ENCODE data around the gene ENOX1.

The ENOX1 gene

GRCh38 chr13:43732726-43733125, 54.0 kb downstream of the ENOX1 start:
- no peak overlapping the region for H2BK5ac ChIP-seq (ENCODE audit: low read length)
- H2BK15ac ChIP-seq (replicated peaks; ENCODE audit: low read depth) = no peak overlapping the region
- no peak for DNase-seq
- no peaks in the 10 kb centered on the region for H3K79me2 ChIP-seq (ENCODE audit: control insufficient read depth, insufficient read depth, low read length)
- H3K9ac ChIP-seq (ENCODE audit: low read length) = no peak overlapping the region
- no peak overlapping the region for H4K8ac ChIP-seq (ENCODE audit: low read depth, low read length)
- no peak overlapping the region for H3K18ac ChIP-seq (ENCODE audit: low read length)
- H3K23ac ChIP-seq (ENCODE audit: low read length) = no peak overlapping the region
- no peaks in the 10 kb centered on the region for H3K4me1 ChIP-seq (ENCODE audit: control insufficient read depth, low read depth, low read length)
- H2AK5ac ChIP-seq (ENCODE audit: low read length) = no peak overlapping the region
- H3K36me3 ChIP-seq (ENCODE audit: control insufficient read depth, insufficient read depth, low read length) = no peaks in the 10 kb centered on the region
- no peak overlapping the region for H3K56ac ChIP-seq (ENCODE audit: low read length)
- H3K4me3 ChIP-seq (ENCODE audit: low read length) = no peak overlapping the region
- H3K4me2 ChIP-seq (ENCODE audit: low read length) = no peak overlapping the region
- H3K4ac ChIP-seq (ENCODE audit: low read depth, low read length) = no peak overlapping the region
- no peaks in the 10 kb centered on the region for H3K79me1 ChIP-seq (ENCODE audit: low read length)
- no peak overlapping the region for H2BK120ac ChIP-seq (ENCODE audit: low read depth, low read length)
- no peak overlapping the region for H3K27ac ChIP-seq (ENCODE audit: low read depth, low read length)
- H4K5ac ChIP-seq (ENCODE audit: low read length) = no peak overlapping the region
- no CpG with 5 or more reads among the region's 3 CpGs for WGBS (ENCODE audit: extremely low coverage, insufficient coverage, low lambda C conversion rate)
- H3K27me3 ChIP-seq (ENCODE audit: insufficient read depth, low read length, poor library complexity) = no peaks in the 10 kb centered on the region

DNA sequence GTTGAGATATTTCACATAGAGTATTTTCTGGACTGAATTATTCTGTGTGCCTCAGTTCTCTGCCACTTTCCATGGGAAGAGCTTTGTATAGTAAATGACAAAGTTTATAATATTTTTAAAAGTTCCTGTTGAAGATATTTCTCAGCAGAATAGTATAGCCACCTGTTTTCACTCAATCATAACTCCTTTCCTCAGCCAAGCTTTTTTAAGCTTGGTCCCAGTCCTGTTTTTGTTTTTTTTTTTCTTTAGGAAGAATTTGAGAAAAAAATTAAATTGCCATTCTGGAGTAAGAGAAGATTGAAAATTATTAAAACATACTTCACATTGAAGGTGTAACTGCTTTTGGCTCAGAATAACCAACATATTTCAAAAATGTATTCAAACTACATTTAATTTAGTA, 55.5 kb downstream of the ENOX1 start:
- H3K79me1 ChIP-seq (ENCODE audit: low read length) = no peaks in the 10 kb centered on the region
- no peak overlapping the region for H3K27ac ChIP-seq (ENCODE audit: low read depth, low read length)
- H3K56ac ChIP-seq (ENCODE audit: low read length) = no peak overlapping the region

GRCh38 chr13:43730642-43731041, 56.1 kb downstream of the ENOX1 start:
- Histone ChIP-seq H2BK15ac (replicated peaks; ENCODE audit: low read depth) (no peak overlapping the region), H2BK120ac (ENCODE audit: low read depth, low read length) (no peak overlapping the region)

More for the DNA sequence above, 55.5 kb downstream of the ENOX1 start:
- no peaks in the 10 kb centered on the region for H3K27me3 ChIP-seq (ENCODE audit: insufficient read depth, low read length, poor library complexity)
- no peak overlapping the region for H2AK5ac ChIP-seq (ENCODE audit: low read length)
- H2BK15ac ChIP-seq (replicated peaks; ENCODE audit: low read depth) = no peak overlapping the region
- H3K4me1 ChIP-seq (ENCODE audit: control insufficient read depth, low read depth, low read length) = no peaks in the 10 kb centered on the region
- no peak overlapping the region for H3K4me3 ChIP-seq (ENCODE audit: low read length)
- no peak overlapping the region for H3K23ac ChIP-seq (ENCODE audit: low read length)
- no peaks in the 10 kb centered on the region for H3K36me3 ChIP-seq (ENCODE audit: control insufficient read depth, insufficient read depth, low read length)
- H3K4ac ChIP-seq (ENCODE audit: low read depth, low read length) = no peak overlapping the region
- no peak overlapping the region for H3K9ac ChIP-seq (ENCODE audit: low read length)
- no peak for DNase-seq
- H2BK120ac ChIP-seq (ENCODE audit: low read depth, low read length) = no peak overlapping the region
- no peaks in the 10 kb centered on the region for H3K79me2 ChIP-seq (ENCODE audit: control insufficient read depth, insufficient read depth, low read length)
- no peak overlapping the region for H2BK5ac ChIP-seq (ENCODE audit: low read length)
- no peak overlapping the region for H3K18ac ChIP-seq (ENCODE audit: low read length)
- H4K8ac ChIP-seq (ENCODE audit: low read depth, low read length) = no peak overlapping the region
- no peak overlapping the region for H4K5ac ChIP-seq (ENCODE audit: low read length)
- H3K4me2 ChIP-seq (ENCODE audit: low read length) = no peak overlapping the region

DNA sequence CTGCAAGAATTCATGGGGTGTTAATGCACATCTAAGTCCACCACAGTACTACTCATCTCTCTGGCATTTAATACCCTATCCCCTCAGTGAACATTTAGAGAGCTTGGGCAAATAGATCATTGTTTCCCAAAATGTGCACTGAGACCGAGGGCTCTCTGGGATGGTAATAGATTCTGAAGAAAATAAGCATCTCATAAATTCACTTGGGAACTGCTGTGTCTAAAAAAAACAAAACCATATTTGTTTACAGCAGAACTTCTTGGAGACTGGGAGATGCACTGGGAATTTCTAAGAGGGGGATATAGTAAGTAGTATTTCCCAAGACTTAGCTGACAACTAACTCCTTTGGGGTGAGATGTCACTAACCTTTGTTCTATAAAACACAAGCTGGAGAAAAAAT, 58.4 kb downstream of the ENOX1 start:
- WGBS (ENCODE audit: extremely low coverage, insufficient coverage, low lambda C conversion rate) = no CpG with 5 or more reads among the region's 1 CpG
- Histone ChIP-seq H3K4me3 (ENCODE audit: low read length) (no peak overlapping the region), H2AK5ac (ENCODE audit: low read length) (no peak overlapping the region), H3K4ac (ENCODE audit: low read depth, low read length) (no peak overlapping the region), H3K4me2 (ENCODE audit: low read length) (no peak overlapping the region), H2BK120ac (ENCODE audit: low read depth, low read length) (no peak overlapping the region), H4K8ac (ENCODE audit: low read depth, low read length) (no peak overlapping the region), H4K5ac (ENCODE audit: low read length) (no peak overlapping the region), H3K27ac (ENCODE audit: low read depth, low read length) (no peak overlapping the region), H3K18ac (ENCODE audit: low read length) (no peak overlapping the region), H3K79me2 (ENCODE audit: control insufficient read depth, insufficient read depth, low read length) (no peaks in the 10 kb centered on the region), H2BK5ac (ENCODE audit: low read length) (no peak overlapping the region), H3K27me3 (ENCODE audit: insufficient read depth, low read length, poor library complexity) (no peaks in the 10 kb centered on the region), H3K56ac (ENCODE audit: low read length) (no peak overlapping the region), H3K79me1 (ENCODE audit: low read length) (no peaks in the 10 kb centered on the region), H3K4me1 (ENCODE audit: control insufficient read depth, low read depth, low read length) (no peaks in the 10 kb centered on the region), H3K9ac (ENCODE audit: low read length) (no peak overlapping the region), H2BK15ac (replicated peaks; ENCODE audit: low read depth) (no peak overlapping the region), H3K23ac (ENCODE audit: low read length) (no peak overlapping the region), H3K36me3 (ENCODE audit: control insufficient read depth, insufficient read depth, low read length) (no peaks in the 10 kb centered on the region)
- DNase-seq = no peak

More at GRCh38 chr13:43730642-43731041, 56.1 kb downstream of the ENOX1 start:
- no peak overlapping the region for H3K23ac ChIP-seq (ENCODE audit: low read length)
- no peak overlapping the region for H4K5ac ChIP-seq (ENCODE audit: low read length)
- no peak overlapping the region for H3K56ac ChIP-seq (ENCODE audit: low read length)
- WGBS (ENCODE audit: extremely low coverage, insufficient coverage, low lambda C conversion rate) = no CpG with 5 or more reads among the region's 3 CpGs
- no peak overlapping the region for H3K4me3 ChIP-seq (ENCODE audit: low read length)
- no peaks in the 10 kb centered on the region for H3K79me2 ChIP-seq (ENCODE audit: control insufficient read depth, insufficient read depth, low read length)
- H3K27me3 ChIP-seq (ENCODE audit: insufficient read depth, low read length, poor library complexity) = no peaks in the 10 kb centered on the region
- H3K36me3 ChIP-seq (ENCODE audit: control insufficient read depth, insufficient read depth, low read length) = no peaks in the 10 kb centered on the region
- DNase-seq = no peak
- no peak overlapping the region for H3K4ac ChIP-seq (ENCODE audit: low read depth, low read length)
- no peak overlapping the region for H4K8ac ChIP-seq (ENCODE audit: low read depth, low read length)
- no peak overlapping the region for H3K9ac ChIP-seq (ENCODE audit: low read length)
- no peak overlapping the region for H3K4me2 ChIP-seq (ENCODE audit: low read length)
- H3K79me1 ChIP-seq (ENCODE audit: low read length) = no peaks in the 10 kb centered on the region
- H2BK5ac ChIP-seq (ENCODE audit: low read length) = no peak overlapping the region
- no peak overlapping the region for H2AK5ac ChIP-seq (ENCODE audit: low read length)
- H3K18ac ChIP-seq (ENCODE audit: low read length) = no peak overlapping the region
- H3K27ac ChIP-seq (ENCODE audit: low read depth, low read length) = no peak overlapping the region
- H3K4me1 ChIP-seq (ENCODE audit: control insufficient read depth, low read depth, low read length) = no peaks in the 10 kb centered on the region

GRCh38 chr13:43727856-43728255, 58.9 kb downstream of the ENOX1 start:
- Histone ChIP-seq H4K5ac (ENCODE audit: low read length) (no peak overlapping the region), H3K79me2 (ENCODE audit: control insufficient read depth, insufficient read depth, low read length) (no peaks in the 10 kb centered on the region)
- no CpG with 5 or more reads among the region's 1 CpG for WGBS (ENCODE audit: extremely low coverage, insufficient coverage, low lambda C conversion rate)

DNA sequence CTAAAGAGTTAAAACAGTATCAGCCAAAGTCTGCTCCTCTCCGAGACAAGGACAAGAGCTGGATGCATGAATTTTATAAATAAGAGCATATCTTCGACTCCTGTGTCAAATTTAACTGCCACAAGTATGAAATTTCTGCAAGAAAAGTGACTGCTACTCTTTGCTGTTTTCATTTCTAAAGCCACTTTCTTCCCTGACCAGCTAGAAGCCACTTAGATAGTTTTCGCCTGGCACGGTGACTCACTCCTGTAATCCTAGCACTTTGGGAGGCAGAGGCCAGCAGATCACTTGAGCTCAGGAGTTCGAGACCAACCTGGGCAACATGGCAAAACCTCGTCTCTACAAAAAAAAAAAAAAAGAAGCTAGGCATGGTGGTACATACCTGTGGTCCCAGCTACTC, 61.3 kb downstream of the ENOX1 start:
- no peak overlapping the region for H2BK120ac ChIP-seq (ENCODE audit: low read depth, low read length)
- no peaks in the 10 kb centered on the region for H3K36me3 ChIP-seq (ENCODE audit: control insufficient read depth, insufficient read depth, low read length)
- no peak for DNase-seq
- no peak overlapping the region for H2AK5ac ChIP-seq (ENCODE audit: low read length)
- H3K27ac ChIP-seq (ENCODE audit: low read depth, low read length) = no peak overlapping the region
- no CpG with 5 or more reads among the region's 6 CpGs for WGBS (ENCODE audit: extremely low coverage, insufficient coverage, low lambda C conversion rate)
- no peaks in the 10 kb centered on the region for H3K27me3 ChIP-seq (ENCODE audit: insufficient read depth, low read length, poor library complexity)
- H4K8ac ChIP-seq (ENCODE audit: low read depth, low read length) = no peak overlapping the region
- no peak overlapping the region for H3K56ac ChIP-seq (ENCODE audit: low read length)
- no peak overlapping the region for H3K23ac ChIP-seq (ENCODE audit: low read length)
- H3K4me1 ChIP-seq (ENCODE audit: control insufficient read depth, low read depth, low read length) = no peaks in the 10 kb centered on the region
- H3K79me1 ChIP-seq (ENCODE audit: low read length) = no peaks in the 10 kb centered on the region
- no peak overlapping the region for H3K18ac ChIP-seq (ENCODE audit: low read length)
- H3K4ac ChIP-seq (ENCODE audit: low read depth, low read length) = no peak overlapping the region
- no peak overlapping the region for H3K9ac ChIP-seq (ENCODE audit: low read length)
- no peak overlapping the region for H2BK15ac ChIP-seq (replicated peaks; ENCODE audit: low read depth)
- no peak overlapping the region for H2BK5ac ChIP-seq (ENCODE audit: low read length)
- H3K4me2 ChIP-seq (ENCODE audit: low read length) = no peak overlapping the region
- H3K79me2 ChIP-seq (ENCODE audit: control insufficient read depth, insufficient read depth, low read length) = no peaks in the 10 kb centered on the region
- no peak overlapping the region for H3K4me3 ChIP-seq (ENCODE audit: low read length)
- no peak overlapping the region for H4K5ac ChIP-seq (ENCODE audit: low read length)

More at GRCh38 chr13:43727856-43728255, 58.9 kb downstream of the ENOX1 start:
- no peak overlapping the region for H2BK5ac ChIP-seq (ENCODE audit: low read length)
- H3K4me1 ChIP-seq (ENCODE audit: control insufficient read depth, low read depth, low read length) = no peaks in the 10 kb centered on the region
- H3K4me2 ChIP-seq (ENCODE audit: low read length) = no peak overlapping the region
- no peak overlapping the region for H2BK120ac ChIP-seq (ENCODE audit: low read depth, low read length)
- DNase-seq = no peak
- no peaks in the 10 kb centered on the region for H3K79me1 ChIP-seq (ENCODE audit: low read length)
- H4K8ac ChIP-seq (ENCODE audit: low read depth, low read length) = no peak overlapping the region
- no peak overlapping the region for H3K56ac ChIP-seq (ENCODE audit: low read length)
- no peak overlapping the region for H3K27ac ChIP-seq (ENCODE audit: low read depth, low read length)
- H2BK15ac ChIP-seq (replicated peaks; ENCODE audit: low read depth) = no peak overlapping the region
- H2AK5ac ChIP-seq (ENCODE audit: low read length) = no peak overlapping the region
- no peaks in the 10 kb centered on the region for H3K36me3 ChIP-seq (ENCODE audit: control insufficient read depth, insufficient read depth, low read length)
- no peak overlapping the region for H3K9ac ChIP-seq (ENCODE audit: low read length)
- H3K4me3 ChIP-seq (ENCODE audit: low read length) = no peak overlapping the region
- H3K27me3 ChIP-seq (ENCODE audit: insufficient read depth, low read length, poor library complexity) = no peaks in the 10 kb centered on the region
- H3K23ac ChIP-seq (ENCODE audit: low read length) = no peak overlapping the region
- no peak overlapping the region for H3K18ac ChIP-seq (ENCODE audit: low read length)
- H3K4ac ChIP-seq (ENCODE audit: low read depth, low read length) = no peak overlapping the region

Data from mesendoderm (in vitro differentiated cells).